Endothelial cell of umbilical vein (primary cell): ENCODE measurements around the gene KIF20B. TPM values are rescaled to one million over a fixed set of nuclear protein-coding genes. Genes with fewer than 3 reads are reported as not detected.

Source experiments
- BruUV-seq: library from RNA; stranded (reverse); fragments of 400-500 nt; replicated peaks from 2 replicates; lab custom pipeline; 2021; lab: Mats Ljungman, UMichigan
- CTCF ChIA-PET: fragments of 300-600, 350-600 bp; sonication (Branson Sonifier 250); formaldehyde crosslinking; loops from one replicate; lab custom pipeline; 2021; ENCODE audit warnings: antibody characterized with exemption, inconsistent platforms; lab: Charles Lee
- POLR2A ChIA-PET: fragments of 300-600, 350-600 bp; sonication (Branson Sonifier 250); formaldehyde crosslinking; loops from one replicate; lab custom pipeline; 2021; ENCODE audit warnings: antibody characterized with exemption, inconsistent platforms; lab: Charles Lee
- DNase-seq: peaks from one replicate; pipeline ENCODE4 v3.0.0-alpha.2; 2011; ENCODE audit warnings: low read depth, low spot score
- FAIRE-seq: peaks from 2 replicates; lab custom pipeline; 2011; peaks lifted over from hg19 to GRCh38; lab: Jason Lieb, UNC
- H2AFZ ChIP-seq: 2 replicates; pipeline ENCODE4 v1.6.0; 2012; ENCODE audit warnings: low read depth, low read length, control low read depth, inconsistent platforms
- H3K27ac ChIP-seq: 2 replicates; pipeline ENCODE4 v1.5.1; 2011; ENCODE audit warnings: low read depth, mild to moderate bottlenecking, control low read depth, low read length, moderate library complexity; ENCODE audit not compliant: insufficient read depth
- H3K27me3 ChIP-seq, 2 experiments: 2 replicates each; pipeline versions ENCODE4 v1.6.0 to v1.6.1; 2011; ENCODE audit warnings: low read length in 2 of 2, mixed read lengths in 1 of 2; ENCODE audit not compliant: control insufficient read depth in 2 of 2, insufficient read depth in 2 of 2
- H3K36me3 ChIP-seq, 2 experiments: 2 replicates in 1 of 2; 3 replicates in 1 of 2; pipeline ENCODE4 v1.5.1; 2011; ENCODE audit warnings: low read length in 2 of 2, mild to moderate bottlenecking in 1 of 2, moderate library complexity in 1 of 2; ENCODE audit not compliant: control insufficient read depth in 2 of 2, insufficient read depth in 2 of 2; ENCODE audit errors: extremely low read depth in 1 of 2
- H3K4me1 ChIP-seq: 3 replicates; pipeline ENCODE4 v1.5.1; 2011; ENCODE audit warnings: mild to moderate bottlenecking, low read length; ENCODE audit not compliant: control insufficient read depth, insufficient read depth; ENCODE audit errors: extremely low read depth
- H3K4me2 ChIP-seq: 2 replicates; pipeline ENCODE4 v1.6.1; 2011; ENCODE audit warnings: low read length, control low read depth, mixed read lengths; ENCODE audit not compliant: insufficient read depth
- H3K4me3 ChIP-seq, 3 experiments: fragments of 200-600 bp in 1 of 3; sonication (generic), shearing (Covaris generic) in 1 of 3; replicated peaks in 1 of 3; 2 replicates each; pipeline ENCODE4 v1.5.1; 2011 to 2016; ENCODE audit warnings: control low read depth in 3 of 3, low read length in 3 of 3, mild to moderate bottlenecking in 2 of 3, inconsistent platforms in 1 of 3, low read depth in 1 of 3, moderate library complexity in 1 of 3; ENCODE audit not compliant: insufficient read depth in 1 of 3
- H3K79me2 ChIP-seq: 2 replicates; pipeline ENCODE4 v1.6.0; 2012; ENCODE audit warnings: low read length, inconsistent platforms; ENCODE audit not compliant: control insufficient read depth, insufficient read depth
- H3K9ac ChIP-seq: replicated peaks from 2 replicates; pipeline ENCODE3; 2011; ENCODE audit warnings: low read length, control low read depth; ENCODE audit not compliant: insufficient read depth; ENCODE audit errors: extremely low read depth
- H3K9me1 ChIP-seq: replicated peaks from 3 replicates; pipeline ENCODE4 v1.6.0; 2011; ENCODE audit warnings: mild to moderate bottlenecking, low read length; ENCODE audit not compliant: control insufficient read depth, insufficient read depth; ENCODE audit errors: extremely low read depth
- H3K9me3 ChIP-seq: replicated peaks from 2 replicates; pipeline ENCODE4 v1.5.1; 2012; ENCODE audit warnings: low read length, inconsistent platforms; ENCODE audit not compliant: control insufficient read depth, insufficient read depth
- H4K20me1 ChIP-seq: replicated peaks from 2 replicates; pipeline ENCODE3; 2011; ENCODE audit warnings: mild to moderate bottlenecking, low read length; ENCODE audit not compliant: control insufficient read depth, insufficient read depth; ENCODE audit errors: extremely low read depth
- EZH2 ChIP-seq: IDR thresholded peaks from 2 replicates; pipeline ENCODE4 v1.6.1; 2012; ENCODE audit warnings: borderline replicate concordance, low read depth, mild to moderate bottlenecking, moderate library complexity, low read length, inconsistent platforms; ENCODE audit not compliant: severe bottlenecking
- FOS ChIP-seq: IDR thresholded peaks from 2 replicates; pipeline ENCODE4 v1.6.1; 2011; ENCODE audit warnings: mild to moderate bottlenecking, low read length, moderate library complexity, borderline replicate concordance; ENCODE audit not compliant: insufficient read depth
- GATA2 ChIP-seq: IDR thresholded peaks from 2 replicates; pipeline ENCODE4 v1.7.0; 2011; ENCODE audit warnings: low read depth, mild to moderate bottlenecking, moderate library complexity, mixed read lengths, low read length; ENCODE audit not compliant: insufficient read length, insufficient read depth
- JUN ChIP-seq: IDR thresholded peaks from 2 replicates; pipeline ENCODE4 v1.6.1; 2011; ENCODE audit warnings: borderline replicate concordance, low read depth; ENCODE audit not compliant: insufficient read length, insufficient read depth
- MYC ChIP-seq: IDR thresholded peaks from one replicate; pipeline ENCODE4 v1.6.1; 2011; ENCODE audit warnings: mild to moderate bottlenecking, low read depth, low read length
- POLR2A ChIP-seq: IDR thresholded peaks from 2 replicates; pipeline ENCODE4 v1.6.1; 2012; ENCODE audit warnings: low read depth, mild to moderate bottlenecking, control low read depth, low read length
- POLR2AphosphoS5 ChIP-seq: IDR thresholded peaks from 2 replicates; pipeline ENCODE4 v1.6.1; 2012; ENCODE audit warnings: low read depth, mild to moderate bottlenecking, control low read depth, low read length, moderate library complexity; ENCODE audit not compliant: insufficient read depth
- dilution Hi-C: fragments of 300-500 bp; cut with MboI; formaldehyde crosslinking; loops from one replicate; pipeline ENCODE4 v1.15.0; 2019; ENCODE audit warnings: low sequenced_read_pairs; ENCODE audit not compliant: extremely low pct_ligation_motif_present
- intact Hi-C: fragments of 100-400 bp; cut with micrococcal nuclease; formaldehyde crosslinking; loops from one replicate; pipeline ENCODE4 v1.10.0; 2022
- polyA plus RNA-seq, 4 experiments: library from polyadenylated mRNA; depleted of rRNA in 3 of 4; stranded (reverse) in 3 of 4; unstranded in 1 of 4; fragments of >200 nt; gene quantifications; 2 replicates each; pipeline versions ENCODE4 v1.2.1 to v1.2.3, GENCODE V29; 2011 to 2012; ENCODE audit warnings: missing spikeins in 1 of 4
- total RNA-seq: library from RNA; stranded (reverse); gene quantifications from 2 replicates; pipeline ENCODE4 v1.2.3, GENCODE V29; 2021
- TF ChIP-seq, protein P1 (sequence below): IDR thresholded peaks from 2 replicates; pipeline ENCODE4 v1.6.1; 2011; ENCODE audit not compliant: insufficient read depth, insufficient read length
- TF ChIP-seq, protein P2 (sequence below), 2 donors: IDR thresholded peaks; 1 replicate in 1 of 2; 2 replicates in 1 of 2; pipeline ENCODE4 v1.5.1; 2011; ENCODE audit warnings: low read length in 2 of 2, mild to moderate bottlenecking in 2 of 2, moderate library complexity in 2 of 2, control low read depth in 1 of 2, inconsistent platforms in 1 of 2, low read depth in 1 of 2; ENCODE audit not compliant: insufficient read depth in 1 of 2; ENCODE audit errors: extremely low read depth in 1 of 2

KIF20B gene
- total and polyA plus RNA-seq, 2 donors (not counting 3 experiments of a cell fraction or from before 2014, with no cell fraction given), result 2.6 to 39.7 TPM

GRCh38 chr10:89785095-89785494 lies 83.7 kb downstream of the KIF20B start:
- no peak for FAIRE-seq
- H2AFZ ChIP-seq, result no peak overlapping the region
- no peak overlapping the region for H3K4me3 ChIP-seq
- intact Hi-C loops, result no loop called here
- H3K79me2 ChIP-seq, result no peaks in the 10 kb centered on the region
- H3K4me1 ChIP-seq, result peaks cover 10% of the 10 kb centered on the region
- no peak overlapping the region for H3K27ac ChIP-seq
- H3K9me1 ChIP-seq, result no peaks in the 10 kb centered on the region
- H3K9ac ChIP-seq, result no peak overlapping the region
- no peak for TF ChIP-seq MYC
- TF ChIP-seq, protein P1, sequence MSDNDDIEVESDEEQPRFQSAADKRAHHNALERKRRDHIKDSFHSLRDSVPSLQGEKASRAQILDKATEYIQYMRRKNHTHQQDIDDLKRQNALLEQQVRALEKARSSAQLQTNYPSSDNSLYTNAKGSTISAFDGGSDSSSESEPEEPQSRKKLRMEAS, result no peak
- TF ChIP-seq FOS, result no peak
- no peak for TF ChIP-seq JUN
- TF ChIP-seq POLR2AphosphoS5, result no peak
- TF ChIP-seq POLR2A, result no peak
- TF ChIP-seq EZH2, result no peak
- no peak for TF ChIP-seq GATA2
- TF ChIP-seq, protein P2, sequence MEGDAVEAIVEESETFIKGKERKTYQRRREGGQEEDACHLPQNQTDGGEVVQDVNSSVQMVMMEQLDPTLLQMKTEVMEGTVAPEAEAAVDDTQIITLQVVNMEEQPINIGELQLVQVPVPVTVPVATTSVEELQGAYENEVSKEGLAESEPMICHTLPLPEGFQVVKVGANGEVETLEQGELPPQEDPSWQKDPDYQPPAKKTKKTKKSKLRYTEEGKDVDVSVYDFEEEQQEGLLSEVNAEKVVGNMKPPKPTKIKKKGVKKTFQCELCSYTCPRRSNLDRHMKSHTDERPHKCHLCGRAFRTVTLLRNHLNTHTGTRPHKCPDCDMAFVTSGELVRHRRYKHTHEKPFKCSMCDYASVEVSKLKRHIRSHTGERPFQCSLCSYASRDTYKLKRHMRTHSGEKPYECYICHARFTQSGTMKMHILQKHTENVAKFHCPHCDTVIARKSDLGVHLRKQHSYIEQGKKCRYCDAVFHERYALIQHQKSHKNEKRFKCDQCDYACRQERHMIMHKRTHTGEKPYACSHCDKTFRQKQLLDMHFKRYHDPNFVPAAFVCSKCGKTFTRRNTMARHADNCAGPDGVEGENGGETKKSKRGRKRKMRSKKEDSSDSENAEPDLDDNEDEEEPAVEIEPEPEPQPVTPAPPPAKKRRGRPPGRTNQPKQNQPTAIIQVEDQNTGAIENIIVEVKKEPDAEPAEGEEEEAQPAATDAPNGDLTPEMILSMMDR (IDR thresholded peaks at IDR 0.05; ENCODE audit: extremely low read depth in 1 of 2, insufficient read depth in 1 of 2, low read depth in 1 of 2, low read length in 2 of 2), result no peak
- no peak for DNase-seq
- H3K4me2 ChIP-seq, result no peak overlapping the region
- no TSS peak for BruUV-seq
- no peaks in the 10 kb centered on the region for H3K36me3 ChIP-seq
- CTCF ChIA-PET, result no interaction called here
- no peaks in the 10 kb centered on the region for H3K9me3 ChIP-seq
- POLR2A ChIA-PET, result no interaction called here
- H3K27me3 ChIP-seq, result no peaks in the 10 kb centered on the region
- H4K20me1 ChIP-seq, result no peaks in the 10 kb centered on the region
- dilution Hi-C loops, result no loop called here
